ENCODE results near the gene ANKRD28. TPM values are rescaled to one million over a fixed set of nuclear protein-coding genes. Genes with fewer than 3 reads are reported as not detected.

Gene ANKRD28
- total RNA-seq, 1 experiment from 2014 or later, result 89.3 TPM

DNA sequence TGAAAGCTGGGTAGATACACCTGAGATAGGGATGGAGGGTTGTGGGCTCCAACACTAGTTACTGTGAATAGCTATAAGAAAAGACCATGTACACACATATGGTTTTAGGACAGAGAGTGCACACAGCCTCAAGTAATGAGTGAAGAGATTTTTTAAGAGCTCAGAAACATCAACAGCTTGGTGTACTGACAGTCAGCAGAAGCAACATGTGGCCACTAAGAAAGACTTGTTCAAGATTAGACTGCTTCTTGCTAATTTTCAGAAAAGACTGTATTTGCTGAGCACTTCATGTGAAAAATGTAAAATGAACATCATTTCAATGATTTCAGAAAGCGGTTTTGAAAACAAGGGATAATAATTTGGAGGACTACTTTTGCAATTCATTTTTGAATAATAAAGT lies 10.3 kb downstream of the ANKRD28 start:
- TF ChIP-seq, protein P1, sequence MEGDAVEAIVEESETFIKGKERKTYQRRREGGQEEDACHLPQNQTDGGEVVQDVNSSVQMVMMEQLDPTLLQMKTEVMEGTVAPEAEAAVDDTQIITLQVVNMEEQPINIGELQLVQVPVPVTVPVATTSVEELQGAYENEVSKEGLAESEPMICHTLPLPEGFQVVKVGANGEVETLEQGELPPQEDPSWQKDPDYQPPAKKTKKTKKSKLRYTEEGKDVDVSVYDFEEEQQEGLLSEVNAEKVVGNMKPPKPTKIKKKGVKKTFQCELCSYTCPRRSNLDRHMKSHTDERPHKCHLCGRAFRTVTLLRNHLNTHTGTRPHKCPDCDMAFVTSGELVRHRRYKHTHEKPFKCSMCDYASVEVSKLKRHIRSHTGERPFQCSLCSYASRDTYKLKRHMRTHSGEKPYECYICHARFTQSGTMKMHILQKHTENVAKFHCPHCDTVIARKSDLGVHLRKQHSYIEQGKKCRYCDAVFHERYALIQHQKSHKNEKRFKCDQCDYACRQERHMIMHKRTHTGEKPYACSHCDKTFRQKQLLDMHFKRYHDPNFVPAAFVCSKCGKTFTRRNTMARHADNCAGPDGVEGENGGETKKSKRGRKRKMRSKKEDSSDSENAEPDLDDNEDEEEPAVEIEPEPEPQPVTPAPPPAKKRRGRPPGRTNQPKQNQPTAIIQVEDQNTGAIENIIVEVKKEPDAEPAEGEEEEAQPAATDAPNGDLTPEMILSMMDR (IDR thresholded peaks at IDR 0.05), result no peak
- TF ChIP-seq TCF7L2 (IDR thresholded peaks at IDR 0.05; ENCODE audit: low read depth, low read length), result no peak
- TF ChIP-seq SIN3A (IDR thresholded peaks at IDR 0.05; ENCODE audit: borderline replicate concordance, insufficient read depth, low read depth, low read length), result no peak
- TF ChIP-seq, protein P2, sequence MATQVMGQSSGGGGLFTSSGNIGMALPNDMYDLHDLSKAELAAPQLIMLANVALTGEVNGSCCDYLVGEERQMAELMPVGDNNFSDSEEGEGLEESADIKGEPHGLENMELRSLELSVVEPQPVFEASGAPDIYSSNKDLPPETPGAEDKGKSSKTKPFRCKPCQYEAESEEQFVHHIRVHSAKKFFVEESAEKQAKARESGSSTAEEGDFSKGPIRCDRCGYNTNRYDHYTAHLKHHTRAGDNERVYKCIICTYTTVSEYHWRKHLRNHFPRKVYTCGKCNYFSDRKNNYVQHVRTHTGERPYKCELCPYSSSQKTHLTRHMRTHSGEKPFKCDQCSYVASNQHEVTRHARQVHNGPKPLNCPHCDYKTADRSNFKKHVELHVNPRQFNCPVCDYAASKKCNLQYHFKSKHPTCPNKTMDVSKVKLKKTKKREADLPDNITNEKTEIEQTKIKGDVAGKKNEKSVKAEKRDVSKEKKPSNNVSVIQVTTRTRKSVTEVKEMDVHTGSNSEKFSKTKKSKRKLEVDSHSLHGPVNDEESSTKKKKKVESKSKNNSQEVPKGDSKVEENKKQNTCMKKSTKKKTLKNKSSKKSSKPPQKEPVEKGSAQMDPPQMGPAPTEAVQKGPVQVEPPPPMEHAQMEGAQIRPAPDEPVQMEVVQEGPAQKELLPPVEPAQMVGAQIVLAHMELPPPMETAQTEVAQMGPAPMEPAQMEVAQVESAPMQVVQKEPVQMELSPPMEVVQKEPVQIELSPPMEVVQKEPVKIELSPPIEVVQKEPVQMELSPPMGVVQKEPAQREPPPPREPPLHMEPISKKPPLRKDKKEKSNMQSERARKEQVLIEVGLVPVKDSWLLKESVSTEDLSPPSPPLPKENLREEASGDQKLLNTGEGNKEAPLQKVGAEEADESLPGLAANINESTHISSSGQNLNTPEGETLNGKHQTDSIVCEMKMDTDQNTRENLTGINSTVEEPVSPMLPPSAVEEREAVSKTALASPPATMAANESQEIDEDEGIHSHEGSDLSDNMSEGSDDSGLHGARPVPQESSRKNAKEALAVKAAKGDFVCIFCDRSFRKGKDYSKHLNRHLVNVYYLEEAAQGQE (IDR thresholded peaks at IDR 0.05; ENCODE audit: insufficient read depth in 1 of 2, low read depth in 2 of 2, low read length in 1 of 2), result no peak
- TF ChIP-seq POLR2AphosphoS5 (IDR thresholded peaks at IDR 0.05; ENCODE audit: low read depth, low read length), result no peak
- H3K4me3 ChIP-seq (ENCODE audit: low read depth in 2 of 2, low read length in 2 of 2), result no peak overlapping the region
- 0 out of 2 replicates have a peak, but pooled peaks cover 3% of the 10 kb centered on the region for H3K9me3 ChIP-seq (ENCODE audit: control insufficient read depth, insufficient read depth, low read depth, low read length)
- POLR2A ChIA-PET, result no interaction called here
- ATAC-seq (peak; percentile 45; the same call in 1 of the 2 replicates), DNase-seq (ENCODE audit: low read depth, low spot score) (no peak)
- H3K27ac ChIP-seq (ENCODE audit: low read length), result peak overlapping the region; percentile 34; the same call in 1 of the 2 replicates
- peaks cover 16% of the 10 kb centered on the region for H3K4me1 ChIP-seq (ENCODE audit: control insufficient read depth, insufficient read depth, low read length)
- no TSS peak for BruUV-seq (replicated peaks)
- intact Hi-C loops (cut with micrococcal nuclease; ENCODE audit: unreplicated experiment) (no loop called here), in situ Hi-C loops (cut with HindIII; ENCODE audit: low pct_unique_long_range_greater_than_20kb, low sequenced_read_pairs) (no loop called here)
- no peaks in the 10 kb centered on the region for H3K27me3 ChIP-seq (ENCODE audit: control insufficient read depth, insufficient read depth, low read length)
- CTCF ChIA-PET, result no interaction called here
- peaks cover 11% of the 10 kb centered on the region; the same call in 1 of the 2 replicates for H3K36me3 ChIP-seq (ENCODE audit: control insufficient read depth, insufficient read depth, low read length)

DNA sequence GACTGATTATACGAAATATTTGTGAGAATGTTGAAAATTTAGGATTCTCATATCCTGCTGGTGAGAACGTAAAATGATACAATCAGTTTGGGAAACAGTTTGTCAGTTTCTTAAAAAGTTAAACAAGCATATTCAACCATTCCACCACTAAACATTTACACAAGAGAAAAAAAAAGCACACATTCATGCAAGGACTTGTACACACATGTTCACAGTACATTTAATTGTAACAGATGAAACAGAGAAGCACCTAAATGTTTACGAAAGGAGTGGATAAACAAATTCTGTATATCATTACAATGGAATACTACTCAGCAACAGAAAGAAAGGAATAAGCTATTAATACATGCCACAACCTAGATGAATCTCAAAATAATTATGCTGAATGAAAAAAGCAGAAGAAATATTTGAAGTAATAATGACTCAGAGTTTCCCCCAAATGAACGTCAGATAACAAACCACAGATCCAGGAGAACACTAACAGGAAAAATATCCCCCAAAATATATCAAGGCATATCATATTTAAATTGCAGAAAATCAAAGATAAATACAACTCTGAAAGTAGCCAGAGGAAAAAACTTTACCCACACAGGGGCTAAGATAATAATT lies 14.3 kb downstream of the ANKRD28 start:
- TF ChIP-seq, protein P2 (IDR thresholded peaks at IDR 0.05; ENCODE audit: insufficient read depth in 1 of 2, low read depth in 2 of 2, low read length in 1 of 2), result no peak
- no peak for TF ChIP-seq TCF7L2 (IDR thresholded peaks at IDR 0.05; ENCODE audit: low read depth, low read length)
- TF ChIP-seq, protein P1 (IDR thresholded peaks at IDR 0.05), result no peak
- no peak for TF ChIP-seq POLR2AphosphoS5 (IDR thresholded peaks at IDR 0.05; ENCODE audit: low read depth, low read length)
- no peak for TF ChIP-seq SIN3A (IDR thresholded peaks at IDR 0.05; ENCODE audit: borderline replicate concordance, insufficient read depth, low read depth, low read length)
- ChIA-PET CTCF (interaction anchor here (1.0 kb wide), 1 partner anchor 138 kb away, joined by 3 read pairs; no protein-coding TSS in a partner anchor), POLR2A (interaction anchor here (0.7 kb wide), 1 partner anchor 18 kb away, joined by 5 read pairs; no protein-coding TSS in a partner anchor)
- ATAC-seq, result no peak
- no peak for DNase-seq (ENCODE audit: low read depth, low spot score)
- in situ Hi-C loops (cut with HindIII; ENCODE audit: low pct_unique_long_range_greater_than_20kb, low sequenced_read_pairs) (no loop called here), intact Hi-C loops (cut with micrococcal nuclease; ENCODE audit: unreplicated experiment) (no loop called here)
- H3K27me3 ChIP-seq (ENCODE audit: control insufficient read depth, insufficient read depth, low read length), result no peaks in the 10 kb centered on the region
- H3K4me1 ChIP-seq (ENCODE audit: control insufficient read depth, insufficient read depth, low read length), result peaks cover 42% of the 10 kb centered on the region
- peaks cover 5% of the 10 kb centered on the region; the same call in 1 of the 2 replicates for H3K36me3 ChIP-seq (ENCODE audit: control insufficient read depth, insufficient read depth, low read length)
- no peaks in the 10 kb centered on the region for H3K9me3 ChIP-seq (ENCODE audit: control insufficient read depth, insufficient read depth, low read depth, low read length)
- peak overlapping the region; percentile 81; the same call in 1 of the 2 replicates for H3K27ac ChIP-seq (ENCODE audit: low read length)
- no TSS peak for BruUV-seq (replicated peaks)
- H3K4me3 ChIP-seq (ENCODE audit: low read depth in 2 of 2, low read length in 2 of 2), result no peak overlapping the region
